ENCODE measurements around the gene ARNT2.

ARNT2 gene

GRCh38 chr15:80501476-80501875 is 97.3 kb downstream of the ARNT2 start:
- H3K4me1 ChIP-seq (ENCODE audit: control insufficient read depth, insufficient read depth, low read depth, low read length): peaks cover 7% of the 10 kb centered on the region
- H4K91ac ChIP-seq (ENCODE audit: low read length): no peak overlapping the region
- no peak overlapping the region for H3K18ac ChIP-seq (ENCODE audit: low read depth in 1 of 2, low read length in 2 of 2)
- DNase-seq: no peak
- H3K14ac ChIP-seq (ENCODE audit: low read length in 2 of 2): no peak overlapping the region
- H3K27me3 ChIP-seq (ENCODE audit: control insufficient read depth in 1 of 2, insufficient read depth in 1 of 2, low read length in 2 of 2): no peaks in the 10 kb centered on the region
- no peak overlapping the region for H4K8ac ChIP-seq (ENCODE audit: low read length)
- H3K9me3 ChIP-seq (ENCODE audit: control insufficient read depth, low read length): peaks cover 19% of the 10 kb centered on the region
- H2BK5ac ChIP-seq (ENCODE audit: low read depth, low read length, poor library complexity, severe bottlenecking): no peak overlapping the region
- H3K4me2 ChIP-seq (ENCODE audit: low read length, poor library complexity, severe bottlenecking): no peak overlapping the region
- H3K4ac ChIP-seq (ENCODE audit: low read depth in 1 of 2, low read length in 2 of 2): no peak overlapping the region
- no peak overlapping the region for H3K4me3 ChIP-seq (ENCODE audit: insufficient read depth in 1 of 2, low read depth in 1 of 2, low read length in 2 of 2)
- peaks cover 0 to 12% of the 10 kb centered on the region in 2 experiments for H3K36me3 ChIP-seq (ENCODE audit: control insufficient read depth in 1 of 2, insufficient read depth in 2 of 2, low read depth in 1 of 2, low read length in 2 of 2)
- peaks cover 11% of the 10 kb centered on the region for H3K79me1 ChIP-seq (replicated peaks; ENCODE audit: low read length, poor library complexity, severe bottlenecking)
- H3K27ac ChIP-seq (ENCODE audit: low read length, poor library complexity, severe bottlenecking): no peak overlapping the region
- no peak overlapping the region for H3K9ac ChIP-seq (ENCODE audit: low read length)
- H2BK12ac ChIP-seq (ENCODE audit: low read length in 2 of 2): no peak overlapping the region
- no peak overlapping the region for H3K23ac ChIP-seq (ENCODE audit: low read length in 2 of 2)
- WGBS: 98% methylated on average over 8 of the region's 8 CpGs
- no peak overlapping the region for H2AFZ ChIP-seq (ENCODE audit: low read depth, low read length)
- no peak overlapping the region for H2AK5ac ChIP-seq (ENCODE audit: low read length, severe bottlenecking)
- no peak overlapping the region for H2BK120ac ChIP-seq (ENCODE audit: low read depth, low read length)
- H2BK15ac ChIP-seq (ENCODE audit: low read depth, poor library complexity, severe bottlenecking): no peak overlapping the region

DNA sequence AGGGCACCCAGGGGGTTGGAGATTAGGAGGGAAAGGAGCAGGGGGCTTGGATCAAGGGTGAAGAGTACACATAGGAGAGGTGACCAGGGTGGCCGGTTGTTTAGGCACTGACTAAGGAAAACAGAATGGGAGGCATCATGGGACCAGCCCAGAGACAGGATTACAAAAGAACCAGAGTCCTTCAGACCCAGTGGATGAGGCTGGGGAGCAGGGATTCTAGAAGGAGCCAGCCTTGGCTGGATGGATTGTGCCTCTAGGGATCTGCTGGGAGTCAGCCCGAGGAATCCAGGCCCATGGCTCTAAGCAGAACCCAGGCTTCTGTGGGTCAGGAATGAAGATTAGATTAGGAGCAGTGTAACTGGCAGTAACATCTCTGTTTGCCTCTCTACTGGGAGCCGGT is 98.6 kb downstream of the ARNT2 start:
- no peak overlapping the region for H3K23ac ChIP-seq (ENCODE audit: low read length in 2 of 2)
- 100% methylated on average over 3 of the region's 3 CpGs for WGBS
- no peak overlapping the region for H2BK120ac ChIP-seq (ENCODE audit: low read depth, low read length)
- H2AFZ ChIP-seq (ENCODE audit: low read depth, low read length): no peak overlapping the region
- H2AK5ac ChIP-seq (ENCODE audit: low read length, severe bottlenecking): no peak overlapping the region
- H3K18ac ChIP-seq (ENCODE audit: low read depth in 1 of 2, low read length in 2 of 2): no peak overlapping the region
- H3K4ac ChIP-seq (ENCODE audit: low read depth in 1 of 2, low read length in 2 of 2): no peak overlapping the region
- H2BK15ac ChIP-seq (ENCODE audit: low read depth, poor library complexity, severe bottlenecking): no peak overlapping the region
- H3K4me3 ChIP-seq (ENCODE audit: insufficient read depth in 1 of 2, low read depth in 1 of 2, low read length in 2 of 2): no peak overlapping the region
- no peak overlapping the region for H2BK5ac ChIP-seq (ENCODE audit: low read depth, low read length, poor library complexity, severe bottlenecking)
- no peak for DNase-seq
- H3K27ac ChIP-seq (ENCODE audit: low read length, poor library complexity, severe bottlenecking): no peak overlapping the region
- H4K8ac ChIP-seq (ENCODE audit: low read length): no peak overlapping the region
- H2BK12ac ChIP-seq (ENCODE audit: low read length in 2 of 2): no peak overlapping the region
- H3K27me3 ChIP-seq (ENCODE audit: control insufficient read depth in 1 of 2, insufficient read depth in 1 of 2, low read length in 2 of 2): no peaks in the 10 kb centered on the region
- no peak overlapping the region for H4K91ac ChIP-seq (ENCODE audit: low read length)
- no peak overlapping the region for H3K9ac ChIP-seq (ENCODE audit: low read length)
- H3K14ac ChIP-seq (ENCODE audit: low read length in 2 of 2): no peak overlapping the region
- H3K36me3 ChIP-seq (ENCODE audit: control insufficient read depth in 1 of 2, insufficient read depth in 2 of 2, low read depth in 1 of 2, low read length in 2 of 2): peaks cover 0 to 12% of the 10 kb centered on the region in 2 experiments
- peaks cover 7% of the 10 kb centered on the region for H3K4me1 ChIP-seq (ENCODE audit: control insufficient read depth, insufficient read depth, low read depth, low read length)
- no peak overlapping the region for H3K4me2 ChIP-seq (ENCODE audit: low read length, poor library complexity, severe bottlenecking)
- H3K9me3 ChIP-seq (ENCODE audit: control insufficient read depth, low read length): peaks cover 19% of the 10 kb centered on the region
- peaks cover 3% of the 10 kb centered on the region for H3K79me1 ChIP-seq (replicated peaks; ENCODE audit: low read length, poor library complexity, severe bottlenecking)

DNA sequence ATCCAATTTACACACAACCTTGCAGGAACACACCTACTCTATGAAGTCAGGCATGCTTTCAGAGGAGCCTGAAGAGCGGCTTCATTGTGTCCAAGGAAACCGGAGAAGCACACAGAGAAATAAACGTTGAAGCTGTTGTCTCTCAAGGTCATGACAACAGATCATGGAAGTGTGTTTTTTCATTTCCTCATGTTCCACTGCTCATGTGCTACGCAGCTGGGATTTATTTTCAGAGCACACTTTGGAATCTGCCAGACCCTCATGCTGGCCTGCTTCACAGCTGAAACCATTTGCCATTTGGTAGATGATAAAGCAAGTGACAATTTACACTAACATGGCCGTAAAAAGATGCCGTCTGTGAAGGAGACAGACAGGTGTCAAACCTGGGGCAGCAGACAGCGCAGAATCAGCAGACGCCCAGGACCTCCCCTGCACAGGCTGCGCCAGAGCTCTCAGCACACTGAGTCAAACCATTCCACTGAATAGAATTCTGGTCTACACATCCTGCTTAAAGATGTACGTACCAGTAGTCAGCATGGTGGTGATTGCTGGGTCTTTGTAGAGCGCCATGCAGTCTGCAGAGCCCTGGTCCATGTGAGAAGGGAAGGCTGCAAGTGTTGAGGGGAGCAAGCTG is 99.3 kb downstream of the ARNT2 start:
- Histone ChIP-seq H3K4me2 (ENCODE audit: low read length, poor library complexity, severe bottlenecking) (no peak overlapping the region), H2AK5ac (ENCODE audit: low read length, severe bottlenecking) (no peak overlapping the region), H2BK5ac (ENCODE audit: low read depth, low read length, poor library complexity, severe bottlenecking) (no peak overlapping the region), H3K14ac (ENCODE audit: low read length in 2 of 2) (no peak overlapping the region), H3K36me3 (ENCODE audit: control insufficient read depth in 1 of 2, insufficient read depth in 2 of 2, low read depth in 1 of 2, low read length in 2 of 2) (peaks cover 0 to 15% of the 10 kb centered on the region in 2 experiments), H2BK120ac (ENCODE audit: low read depth, low read length) (no peak overlapping the region), H3K9ac (ENCODE audit: low read length) (no peak overlapping the region), H3K4me1 (ENCODE audit: control insufficient read depth, insufficient read depth, low read depth, low read length) (peaks cover 6% of the 10 kb centered on the region), H2BK12ac (ENCODE audit: low read length in 2 of 2) (no peak overlapping the region), H3K79me1 (replicated peaks; ENCODE audit: low read length, poor library complexity, severe bottlenecking) (peaks cover under 1% of the 10 kb centered on the region), H3K9me3 (ENCODE audit: control insufficient read depth, low read length) (peaks cover 19% of the 10 kb centered on the region), H4K8ac (ENCODE audit: low read length) (no peak overlapping the region), H2BK15ac (ENCODE audit: low read depth, poor library complexity, severe bottlenecking) (peak overlapping the region; percentile 8), H2AFZ (ENCODE audit: low read depth, low read length) (no peak overlapping the region), H3K23ac (ENCODE audit: low read length in 2 of 2) (no peak overlapping the region), H3K27ac (ENCODE audit: low read length, poor library complexity, severe bottlenecking) (no peak overlapping the region), H4K91ac (ENCODE audit: low read length) (no peak overlapping the region), H3K27me3 (ENCODE audit: control insufficient read depth in 1 of 2, insufficient read depth in 1 of 2, low read length in 2 of 2) (no peaks in the 10 kb centered on the region), H3K18ac (ENCODE audit: low read depth in 1 of 2, low read length in 2 of 2) (no peak overlapping the region), H3K4me3 (ENCODE audit: insufficient read depth in 1 of 2, low read depth in 1 of 2, low read length in 2 of 2) (no peak overlapping the region), H3K4ac (ENCODE audit: low read depth in 1 of 2, low read length in 2 of 2) (no peak overlapping the region)
- no peak for DNase-seq
- 96% methylated on average over 11 of the region's 11 CpGs for WGBS

DNA sequence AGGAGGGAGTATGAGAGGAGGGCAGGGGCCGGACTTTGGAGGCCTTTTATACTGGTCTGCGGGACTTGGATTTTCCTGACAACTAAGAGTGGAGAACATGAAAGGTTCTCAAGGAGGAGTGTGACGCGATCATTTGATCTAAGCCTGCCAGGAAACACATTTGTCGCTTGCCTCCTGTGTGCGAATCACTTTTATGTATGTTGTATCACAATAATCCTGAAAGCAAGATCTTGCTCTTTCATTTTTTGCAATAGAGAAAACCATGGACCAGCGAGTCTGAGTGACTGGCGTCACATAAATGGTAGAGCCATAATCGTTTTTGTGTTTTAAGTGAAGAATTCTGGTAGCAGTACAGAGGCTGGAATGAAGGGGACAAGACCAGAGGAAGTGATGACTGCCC is 100.7 kb downstream of the ARNT2 start:
- Histone ChIP-seq H2BK120ac (ENCODE audit: low read depth, low read length) (no peak overlapping the region), H3K27ac (ENCODE audit: low read length, poor library complexity, severe bottlenecking) (no peak overlapping the region), H3K18ac (ENCODE audit: low read depth in 1 of 2, low read length in 2 of 2) (no peak overlapping the region), H2BK12ac (ENCODE audit: low read length in 2 of 2) (no peak overlapping the region), H3K23ac (ENCODE audit: low read length in 2 of 2) (no peak overlapping the region), H3K36me3 (ENCODE audit: control insufficient read depth in 1 of 2, insufficient read depth in 2 of 2, low read depth in 1 of 2, low read length in 2 of 2) (peaks cover 0 to 20% of the 10 kb centered on the region in 2 experiments), H2BK5ac (ENCODE audit: low read depth, low read length, poor library complexity, severe bottlenecking) (no peak overlapping the region), H4K91ac (ENCODE audit: low read length) (no peak overlapping the region), H3K4me2 (ENCODE audit: low read length, poor library complexity, severe bottlenecking) (no peak overlapping the region), H2AK5ac (ENCODE audit: low read length, severe bottlenecking) (no peak overlapping the region), H4K8ac (ENCODE audit: low read length) (no peak overlapping the region), H3K79me1 (replicated peaks; ENCODE audit: low read length, poor library complexity, severe bottlenecking) (no peaks in the 10 kb centered on the region), H3K4me3 (ENCODE audit: insufficient read depth in 1 of 2, low read depth in 1 of 2, low read length in 2 of 2) (no peak overlapping the region), H3K4ac (ENCODE audit: low read depth in 1 of 2, low read length in 2 of 2) (no peak overlapping the region), H3K9ac (ENCODE audit: low read length) (no peak overlapping the region), H3K9me3 (ENCODE audit: control insufficient read depth, low read length) (peaks cover 19% of the 10 kb centered on the region), H3K27me3 (ENCODE audit: control insufficient read depth in 1 of 2, insufficient read depth in 1 of 2, low read length in 2 of 2) (no peaks in the 10 kb centered on the region), H2BK15ac (ENCODE audit: low read depth, poor library complexity, severe bottlenecking) (no peak overlapping the region), H2AFZ (ENCODE audit: low read depth, low read length) (no peak overlapping the region), H3K4me1 (ENCODE audit: control insufficient read depth, insufficient read depth, low read depth, low read length) (peaks cover 2% of the 10 kb centered on the region), H3K14ac (ENCODE audit: low read length in 2 of 2) (no peak overlapping the region)
- 97% methylated on average over 9 of the region's 9 CpGs for whole genome bisulfite sequencing
- no peak for DNase-seq

Data from mesenchymal stem cell (in vitro differentiated cells and primary cell).